Adrenal gland (tissue), 5 donors: ENCODE measurements around the gene MAPRE3.

Source experiments
- CTCF ChIP-seq, 6 experiments: fragments of 450-650 bp in 4 of 6; fragments of 200-600 bp in 2 of 6; sonication (generic) in 1 of 6; IDR thresholded peaks; 1 replicate in 5 of 6; 2 replicates in 1 of 6; pipeline versions ENCODE4 v1.5.1 to v1.8.0; 2016 to 2021; ENCODE audit warnings: antibody characterized with exemption in 6 of 6, mild to moderate bottlenecking in 2 of 6, moderate library complexity in 1 of 6
- POLR2A ChIP-seq, 2 donors: fragments of 450-650 bp; IDR thresholded peaks; one replicate each; pipeline ENCODE4 v1.6.1; 2017; ENCODE audit warnings: antibody characterized with exemption in 2 of 2, mild to moderate bottlenecking in 2 of 2, moderate library complexity in 1 of 2
- donor health status: DM: no; HTN: no; CAD: no.

- no peak for TF ChIP-seq CTCF (IDR thresholded peaks at IDR 0.05)
- no peak for TF ChIP-seq POLR2A (IDR thresholded peaks at IDR 0.05)
Measured at GRCh38 chr2:26986576-26986975, 16.1 kb downstream of the MAPRE3 start.
